H1 (cell line): Measurements from ENCODE around the gene CDK8.

Experiments used
- EP300 ChIP-seq, 2 experiments: IDR thresholded peaks; 1 replicate in 1 of 2; 2 replicates in 1 of 2; pipeline ENCODE4 v1.6.1; 2011 to 2012; ENCODE audit warnings: low read depth in 2 of 2, low read length in 2 of 2, mild to moderate bottlenecking in 2 of 2, borderline replicate concordance in 1 of 2, inconsistent platforms in 1 of 2, moderate library complexity in 1 of 2
- EZH2 ChIP-seq: fragments of 200-600 bp; sonication (generic); IDR thresholded peaks from 2 replicates; pipeline ENCODE4 v1.7.1; 2012; ENCODE audit warnings: low read depth, mild to moderate bottlenecking, moderate library complexity, low read length, inconsistent platforms; ENCODE audit not compliant: severe bottlenecking
- GABPA ChIP-seq: IDR thresholded peaks from 2 replicates; pipeline ENCODE4 v1.6.1; 2011; ENCODE audit warnings: mild to moderate bottlenecking, low read length, moderate library complexity, borderline replicate concordance; ENCODE audit not compliant: insufficient read depth
- HDAC6 ChIP-seq: IDR thresholded peaks from one replicate; pipeline ENCODE4 v1.7.1; 2012; ENCODE audit warnings: low read depth, mild to moderate bottlenecking, inconsistent platforms, low read length, moderate library complexity
- KDM5A ChIP-seq: fragments of 200-600 bp; IDR thresholded peaks from 2 replicates; pipeline ENCODE4 v1.7.1; 2012; ENCODE audit warnings: mild to moderate bottlenecking, low read length, inconsistent platforms, mixed read lengths
- POLR2A ChIP-seq, 2 experiments: IDR thresholded peaks; 1 replicate in 1 of 2; 2 replicates in 1 of 2; pipeline ENCODE4 v1.6.1; 2011; ENCODE audit warnings: low read depth in 2 of 2, low read length in 2 of 2, mild to moderate bottlenecking in 2 of 2; ENCODE audit errors: control extremely low read depth in 1 of 2
- POLR2AphosphoS5 ChIP-seq: IDR thresholded peaks from 2 replicates; pipeline ENCODE4 v1.6.1; 2011; ENCODE audit warnings: low read depth, low read length
- RBBP5 ChIP-seq: IDR thresholded peaks from 2 replicates; pipeline ENCODE4 v1.7.1; 2012; ENCODE audit warnings: low read depth, mild to moderate bottlenecking, inconsistent platforms, low read length, moderate library complexity, borderline replicate concordance
- RFX5 ChIP-seq: IDR thresholded peaks from 2 replicates; pipeline ENCODE4 v1.6.1; 2011; ENCODE audit warnings: low read depth, low read length, improper control_type of control experiment, borderline replicate concordance
- RNF2 ChIP-seq: fragments of 200-900, 300-1000 bp; sonication (generic); IDR thresholded peaks from 2 replicates; pipeline ENCODE4 v1.7.1; 2016; ENCODE audit warnings: borderline replicate concordance, low read depth, mild to moderate bottlenecking, antibody characterized with exemption, low read length; ENCODE audit not compliant: poor library complexity, severe bottlenecking; ENCODE audit errors: missing control alignments
- SIN3A ChIP-seq, 2 experiments: IDR thresholded peaks in 1 of 2; conservative IDR thresholded peaks in 1 of 2; 2 replicates each; pipeline ENCODE4 v1.6.1; 2011 to 2012; ENCODE audit warnings: low read length in 2 of 2, improper control_type of control experiment in 1 of 2, low read depth in 1 of 2, mild to moderate bottlenecking in 1 of 2
- TF ChIP-seq, protein P1 (sequence below), 3 experiments: IDR thresholded peaks; 1 replicate in 2 of 3; 2 replicates in 1 of 3; pipeline versions ENCODE4 v1.5.1 to v1.6.1; 2011; ENCODE audit warnings: low read length in 3 of 3, mild to moderate bottlenecking in 3 of 3, inconsistent platforms in 2 of 3, low read depth in 1 of 3, moderate library complexity in 1 of 3; ENCODE audit not compliant: insufficient read depth in 1 of 3; ENCODE audit errors: control extremely low read depth in 1 of 3
- TF ChIP-seq, protein P2 (sequence below): IDR thresholded peaks from 2 replicates; pipeline ENCODE4 v1.6.1; 2011; ENCODE audit warnings: low read length, improper control_type of control experiment

- TF ChIP-seq POLR2AphosphoS5 (no peak), EP300 (IDR thresholded peaks at IDR 0.05; ENCODE audit: borderline replicate concordance in 1 of 2, low read depth in 2 of 2, low read length in 2 of 2) (no peak), POLR2A (IDR thresholded peaks at IDR 0.05; ENCODE audit: control extremely low read depth in 1 of 2, low read depth in 2 of 2, low read length in 2 of 2) (no peak), RBBP5 (no peak), KDM5A (no peak), GABPA (no peak), SIN3A (conservative IDR thresholded peaks at IDR 0.05 in 1 of 2, IDR thresholded peaks at IDR 0.05 in 1 of 2; ENCODE audit: low read depth in 1 of 2, low read length in 2 of 2) (no peak), RFX5 (no peak), RNF2 (no peak), EZH2 (no peak), HDAC6 (no peak)
- TF ChIP-seq, protein P1, sequence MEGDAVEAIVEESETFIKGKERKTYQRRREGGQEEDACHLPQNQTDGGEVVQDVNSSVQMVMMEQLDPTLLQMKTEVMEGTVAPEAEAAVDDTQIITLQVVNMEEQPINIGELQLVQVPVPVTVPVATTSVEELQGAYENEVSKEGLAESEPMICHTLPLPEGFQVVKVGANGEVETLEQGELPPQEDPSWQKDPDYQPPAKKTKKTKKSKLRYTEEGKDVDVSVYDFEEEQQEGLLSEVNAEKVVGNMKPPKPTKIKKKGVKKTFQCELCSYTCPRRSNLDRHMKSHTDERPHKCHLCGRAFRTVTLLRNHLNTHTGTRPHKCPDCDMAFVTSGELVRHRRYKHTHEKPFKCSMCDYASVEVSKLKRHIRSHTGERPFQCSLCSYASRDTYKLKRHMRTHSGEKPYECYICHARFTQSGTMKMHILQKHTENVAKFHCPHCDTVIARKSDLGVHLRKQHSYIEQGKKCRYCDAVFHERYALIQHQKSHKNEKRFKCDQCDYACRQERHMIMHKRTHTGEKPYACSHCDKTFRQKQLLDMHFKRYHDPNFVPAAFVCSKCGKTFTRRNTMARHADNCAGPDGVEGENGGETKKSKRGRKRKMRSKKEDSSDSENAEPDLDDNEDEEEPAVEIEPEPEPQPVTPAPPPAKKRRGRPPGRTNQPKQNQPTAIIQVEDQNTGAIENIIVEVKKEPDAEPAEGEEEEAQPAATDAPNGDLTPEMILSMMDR (IDR thresholded peaks at IDR 0.05; ENCODE audit: control extremely low read depth in 1 of 3, insufficient read depth in 1 of 3, low read depth in 1 of 3, low read length in 3 of 3): no peak
- TF ChIP-seq, protein P2, sequence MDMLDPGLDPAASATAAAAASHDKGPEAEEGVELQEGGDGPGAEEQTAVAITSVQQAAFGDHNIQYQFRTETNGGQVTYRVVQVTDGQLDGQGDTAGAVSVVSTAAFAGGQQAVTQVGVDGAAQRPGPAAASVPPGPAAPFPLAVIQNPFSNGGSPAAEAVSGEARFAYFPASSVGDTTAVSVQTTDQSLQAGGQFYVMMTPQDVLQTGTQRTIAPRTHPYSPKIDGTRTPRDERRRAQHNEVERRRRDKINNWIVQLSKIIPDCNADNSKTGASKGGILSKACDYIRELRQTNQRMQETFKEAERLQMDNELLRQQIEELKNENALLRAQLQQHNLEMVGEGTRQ: no peak
Measured at GRCh38 chr13:26412936-26413716, 159.2 kb downstream of the CDK8 start.
